CD4-positive, alpha-beta T cell treated with Interferon alpha-2 for 1 hour (primary cell): ENCODE results near the gene ARHGEF10L.

Experiments used
- DNase-seq, 2 donors: peaks; one replicate each; pipeline ENCODE4 v3.0.0-alpha.2; 2020 to 2022

Gene ARHGEF10L

DNA sequence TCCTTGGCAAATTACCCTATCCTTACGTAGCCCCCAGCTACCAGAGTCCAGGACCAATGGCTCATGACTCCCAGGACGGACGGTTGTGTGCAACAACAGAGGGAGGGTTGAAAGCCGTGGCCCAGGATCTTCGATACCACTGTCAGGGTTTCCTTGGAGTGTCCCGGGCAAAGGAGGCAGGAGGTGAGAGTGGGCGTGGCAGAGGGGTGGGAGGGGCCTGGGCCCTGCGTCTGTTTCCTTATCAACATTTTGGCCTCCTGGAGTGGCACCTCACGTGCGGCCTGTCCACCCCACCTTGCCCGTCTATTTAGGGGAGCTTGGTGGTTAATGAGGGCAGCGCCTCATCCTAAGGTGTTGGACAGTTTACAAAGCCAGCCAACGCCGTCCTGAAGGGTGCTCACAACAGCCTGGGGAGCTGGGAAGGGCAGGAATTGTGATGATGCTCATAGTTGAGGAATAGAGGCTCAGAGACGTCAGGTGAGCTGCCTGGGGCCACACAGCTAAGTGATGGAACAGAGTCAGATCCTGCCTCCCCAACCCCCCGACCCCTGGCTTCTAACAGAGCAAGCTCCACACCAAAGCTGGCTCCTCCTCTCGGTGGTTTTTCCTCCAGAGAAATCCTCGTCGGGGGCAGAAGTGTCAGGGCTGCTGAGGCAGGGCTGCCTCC is 17.4 kb upstream of the ARHGEF10L start:
- no peak for DNase-seq

DNA sequence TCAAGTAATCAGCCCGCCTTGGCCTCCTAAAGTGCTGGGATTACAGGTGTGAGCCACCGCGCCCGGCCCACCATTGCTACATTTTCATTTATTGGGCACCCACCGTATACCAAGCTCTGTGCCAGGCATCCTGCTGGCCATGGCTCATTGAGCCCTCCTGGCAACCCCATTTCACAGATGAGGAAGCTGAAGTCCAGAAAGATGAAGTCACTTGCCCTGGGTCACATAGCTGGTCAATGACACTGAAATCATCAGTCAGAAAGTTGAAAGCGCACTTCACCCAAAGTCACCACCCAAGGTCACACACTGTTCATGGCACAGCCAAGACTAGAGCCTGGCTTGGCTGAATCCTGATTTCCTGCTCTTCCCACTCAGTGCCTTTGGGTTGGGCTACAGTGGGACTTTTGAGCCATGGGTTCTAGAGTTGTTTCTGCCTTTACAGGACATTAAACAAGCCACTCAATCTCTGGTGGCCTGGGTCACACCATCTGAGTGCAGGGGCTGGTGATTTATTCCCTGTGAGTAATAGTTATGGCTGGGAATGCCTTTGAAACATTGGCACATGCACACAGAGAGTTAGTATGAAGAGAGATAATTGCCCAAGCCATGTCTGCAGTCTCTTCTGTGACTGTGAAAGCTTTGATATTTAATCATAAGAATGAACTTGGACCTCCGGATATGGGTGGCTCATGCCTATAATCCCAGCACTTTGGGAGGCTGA is 16.0 kb upstream of the ARHGEF10L start:
- no peak for DNase-seq

DNA sequence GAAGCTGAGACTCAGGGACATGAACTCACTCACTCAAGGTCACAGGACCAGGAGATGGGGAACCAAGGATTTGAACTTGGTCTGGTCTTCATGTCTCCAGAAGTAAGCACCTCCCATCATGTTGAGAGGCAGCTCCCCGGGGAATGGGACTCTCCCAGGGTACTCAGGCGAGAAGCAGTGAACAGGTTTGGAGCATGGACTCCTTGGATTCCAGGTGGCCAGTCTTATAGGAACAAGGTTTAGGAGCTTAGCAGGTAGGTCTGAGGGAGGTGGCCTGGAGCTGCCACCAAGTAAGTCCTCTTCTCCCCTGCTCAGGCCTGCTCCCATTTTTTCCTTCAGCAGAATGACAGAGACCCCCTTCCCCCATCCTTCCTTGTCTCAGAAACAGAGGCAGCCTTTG is 14.9 kb upstream of the ARHGEF10L start:
- no peak for DNase-seq

DNA sequence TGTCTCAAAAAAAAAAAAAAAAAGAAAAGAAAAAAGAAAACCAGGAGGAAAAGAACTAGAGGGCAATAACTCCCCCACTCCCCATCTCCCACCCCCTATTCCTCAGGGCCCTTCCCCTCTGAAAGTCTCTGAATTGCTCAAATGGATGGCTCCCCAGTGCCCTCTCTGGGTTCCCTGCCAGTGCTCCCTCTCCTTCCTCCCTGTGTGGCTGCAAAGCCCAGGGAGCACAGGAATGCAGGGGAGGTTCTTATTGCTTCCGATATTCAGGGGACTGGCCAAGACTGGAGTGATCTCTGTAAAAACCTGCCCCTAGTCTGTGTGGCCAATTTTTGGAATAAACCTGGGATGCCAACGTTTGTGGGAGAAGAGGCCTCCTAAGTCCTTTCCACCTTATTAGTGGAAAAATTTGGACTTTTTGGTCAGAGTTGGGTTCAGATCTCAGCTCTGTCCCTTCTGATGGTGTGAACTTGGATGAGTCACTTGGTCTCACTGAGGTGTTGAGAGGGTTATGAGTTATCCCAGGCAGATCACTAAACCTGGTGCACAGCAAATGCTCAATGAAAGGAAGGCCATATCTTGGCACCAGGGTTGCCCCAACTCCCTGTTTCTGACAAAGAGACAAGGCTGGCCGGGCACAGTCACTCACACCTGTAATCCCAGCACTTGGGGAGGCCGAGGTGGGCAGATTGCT is 13.4 kb upstream of the ARHGEF10L start:
- no peak for DNase-seq

DNA sequence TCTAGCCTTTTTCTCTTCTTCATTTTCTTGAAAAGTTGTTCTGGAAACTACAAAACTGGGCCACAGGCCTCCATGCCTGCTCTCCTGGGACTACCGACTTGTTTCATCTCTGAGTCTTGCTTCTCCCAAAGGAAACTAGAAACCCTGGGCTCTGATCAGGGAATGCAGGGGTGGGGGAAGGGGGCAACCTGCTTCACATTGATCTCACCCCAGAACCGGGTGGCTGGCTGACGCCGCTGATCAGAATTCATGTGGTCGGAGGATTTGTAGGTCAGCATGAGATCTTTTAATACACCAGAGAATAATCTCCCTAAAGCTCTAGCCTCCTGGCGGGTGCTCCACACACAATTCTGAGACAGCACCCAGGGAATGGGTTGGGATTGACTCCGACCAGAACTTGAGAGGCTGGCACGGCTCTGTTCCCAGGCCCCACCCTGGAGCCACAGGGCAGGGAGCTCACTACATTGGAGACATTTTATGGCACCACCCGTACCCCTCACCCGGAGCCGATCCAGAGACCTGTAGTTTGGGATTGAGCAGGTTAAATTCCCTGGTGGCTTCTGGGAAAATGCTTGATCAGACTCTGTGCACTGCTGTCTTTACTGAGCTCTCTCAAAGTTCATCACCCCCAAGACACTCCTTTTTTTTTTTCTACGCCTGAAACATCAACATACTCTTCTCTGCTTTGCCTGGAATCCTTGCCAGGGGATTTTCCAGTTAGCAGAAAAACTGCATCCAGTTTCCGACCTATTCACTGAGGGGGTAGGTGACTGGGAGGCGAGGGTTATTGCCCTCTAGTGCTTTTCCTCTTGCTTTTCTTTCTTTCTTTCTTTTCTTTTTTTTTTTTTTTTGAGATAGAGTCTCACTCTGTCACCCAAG is 12.2 kb upstream of the ARHGEF10L start:
- DNase-seq: no peak

DNA sequence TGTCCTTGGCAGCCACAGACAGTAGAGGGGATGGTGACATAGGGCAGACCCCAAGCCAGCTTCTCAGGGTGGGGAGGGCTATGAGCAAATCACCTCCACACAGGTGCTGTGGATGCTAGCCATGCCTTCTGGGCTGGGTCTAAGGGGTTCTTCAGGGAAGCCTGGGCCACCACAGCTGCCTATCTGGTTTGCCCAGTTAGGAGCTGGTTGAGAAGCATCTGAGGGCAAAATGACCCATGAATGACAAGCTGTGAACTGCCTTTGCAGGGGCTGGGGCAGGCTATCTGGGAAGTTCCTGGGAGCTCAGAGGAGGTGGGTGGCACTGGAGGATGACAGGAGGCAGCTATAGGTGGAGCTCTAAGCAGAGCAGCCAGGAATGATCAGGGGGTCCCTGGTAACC is 10.1 kb upstream of the ARHGEF10L start:
- DNase-seq: no peak

DNA sequence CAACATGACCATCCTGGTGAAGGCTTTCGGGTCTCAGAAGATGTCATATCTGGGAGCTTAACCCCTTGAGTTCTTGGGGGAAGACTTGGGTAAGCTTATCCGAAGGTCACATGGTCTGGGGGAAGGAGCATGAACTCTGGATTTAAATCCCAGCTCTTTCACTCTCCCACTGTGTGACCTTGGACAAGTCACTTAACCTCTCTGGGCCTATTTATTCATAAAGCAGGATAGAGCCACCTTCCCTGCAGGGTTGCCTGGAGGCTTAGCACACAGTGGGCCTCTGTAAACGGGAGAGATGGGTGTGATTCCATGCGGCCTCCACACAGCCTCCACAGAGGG is 8.2 kb upstream of the ARHGEF10L start:
- DNase-seq: no peak

DNA sequence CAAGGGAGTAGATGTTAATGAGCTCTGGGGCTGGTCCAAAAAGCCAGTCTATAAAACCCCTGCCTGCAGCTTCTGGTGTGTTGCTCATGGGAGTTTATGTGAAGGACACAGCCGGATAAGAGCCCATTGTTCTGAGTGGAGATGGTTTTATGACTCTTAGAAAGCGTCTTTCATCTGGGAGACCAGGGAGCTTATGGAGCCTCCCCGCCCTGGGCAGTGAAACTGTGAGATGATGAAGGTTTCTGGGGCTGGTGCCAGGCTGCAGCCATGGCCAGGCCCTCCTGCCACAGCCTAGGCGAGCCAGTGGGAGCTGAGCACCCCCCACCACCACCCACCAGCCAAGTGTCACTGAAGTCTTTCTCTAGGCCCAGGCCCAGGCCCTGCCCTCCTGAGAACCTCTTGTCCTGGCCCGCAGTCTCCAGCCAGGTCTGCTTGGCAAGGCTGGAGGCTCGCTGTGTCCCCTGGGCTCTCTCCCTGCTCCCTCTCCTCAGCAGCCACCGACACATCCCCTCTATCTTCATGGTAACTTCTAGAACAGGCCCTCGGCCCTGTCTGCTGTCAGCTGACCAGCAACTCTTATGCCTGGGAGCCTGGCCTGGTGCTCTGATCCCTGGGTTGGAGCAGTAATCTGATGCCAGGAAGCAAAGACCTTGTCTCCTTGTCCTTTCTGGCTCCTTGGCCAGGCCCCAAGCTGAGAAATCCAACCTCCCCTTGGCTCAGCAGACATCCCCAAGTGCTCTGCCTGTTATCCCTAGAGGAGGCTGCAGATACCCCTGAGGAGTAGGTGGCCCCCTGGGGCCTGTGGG is 7.6 kb upstream of the ARHGEF10L start:
- DNase-seq: no peak

DNA sequence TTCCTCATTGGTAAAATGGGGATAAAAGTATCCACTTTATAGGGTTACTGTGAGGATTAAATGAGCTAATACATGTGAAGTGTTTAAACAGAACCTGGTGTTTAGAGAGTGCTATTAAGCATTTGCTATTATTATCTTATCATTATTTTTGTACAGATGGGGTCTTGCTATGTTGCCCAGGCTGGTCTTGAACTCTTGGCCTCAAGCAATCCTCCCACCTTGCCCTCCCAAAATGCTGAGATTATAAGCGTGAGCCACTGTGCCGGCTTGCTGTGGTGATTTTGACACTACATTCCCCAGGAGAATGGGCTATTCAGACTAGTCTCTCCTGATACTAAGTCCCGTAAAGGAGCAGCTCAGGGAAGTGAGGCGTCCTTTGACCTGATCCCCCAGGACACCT is 6.3 kb upstream of the ARHGEF10L start:
- no peak for DNase-seq

DNA sequence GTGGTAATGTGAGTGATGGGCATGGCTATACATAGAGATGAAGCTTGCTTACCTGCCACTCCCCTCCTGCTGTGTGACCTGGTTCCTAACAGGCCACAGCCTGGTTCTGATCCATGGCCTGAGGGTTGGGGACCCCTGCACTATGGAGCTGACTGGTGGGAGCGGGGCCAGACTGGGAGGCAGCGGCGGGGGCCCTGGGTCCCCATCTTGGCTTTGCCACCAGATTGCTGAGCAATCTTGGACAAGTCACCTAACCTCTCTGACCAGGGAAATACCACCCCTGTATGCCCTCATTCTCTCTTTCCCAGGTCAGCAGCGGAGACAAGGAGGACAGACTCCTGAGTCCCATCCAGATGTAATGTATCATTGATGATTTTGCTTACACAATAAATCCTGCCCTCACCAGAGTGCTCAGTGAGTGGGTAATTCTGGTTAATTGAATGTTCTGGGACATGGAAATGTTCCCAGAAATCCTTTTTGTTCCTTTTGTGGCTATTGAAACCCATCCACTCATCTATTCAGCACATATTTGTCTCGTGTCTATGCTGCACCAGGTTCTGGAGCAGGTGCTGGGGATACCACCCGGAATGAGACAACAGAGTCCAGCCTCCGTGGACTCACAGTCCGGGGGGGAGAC is 4.1 kb upstream of the ARHGEF10L start:
- DNase-seq: no peak

DNA sequence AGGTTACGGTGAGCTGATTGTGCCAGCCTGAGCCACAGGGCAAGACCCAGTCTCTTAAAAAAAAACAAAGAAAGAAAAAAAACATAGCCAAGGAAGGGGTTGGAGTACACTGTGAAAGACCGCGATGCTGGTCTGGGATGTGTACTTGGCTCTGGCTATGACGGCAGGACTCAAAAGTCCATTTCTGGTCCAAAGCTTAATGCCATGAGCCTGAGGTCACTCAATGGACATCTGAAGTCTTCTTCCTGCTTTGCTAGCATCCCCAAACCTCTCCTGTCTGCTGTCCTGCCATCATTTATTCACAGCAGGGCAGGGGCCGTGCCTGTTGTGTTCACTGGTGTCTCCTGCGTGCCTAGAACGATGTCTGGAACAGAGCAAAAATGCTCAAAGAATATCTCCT is 1.5 kb upstream of the ARHGEF10L start:
- DNase-seq: no peak

DNA sequence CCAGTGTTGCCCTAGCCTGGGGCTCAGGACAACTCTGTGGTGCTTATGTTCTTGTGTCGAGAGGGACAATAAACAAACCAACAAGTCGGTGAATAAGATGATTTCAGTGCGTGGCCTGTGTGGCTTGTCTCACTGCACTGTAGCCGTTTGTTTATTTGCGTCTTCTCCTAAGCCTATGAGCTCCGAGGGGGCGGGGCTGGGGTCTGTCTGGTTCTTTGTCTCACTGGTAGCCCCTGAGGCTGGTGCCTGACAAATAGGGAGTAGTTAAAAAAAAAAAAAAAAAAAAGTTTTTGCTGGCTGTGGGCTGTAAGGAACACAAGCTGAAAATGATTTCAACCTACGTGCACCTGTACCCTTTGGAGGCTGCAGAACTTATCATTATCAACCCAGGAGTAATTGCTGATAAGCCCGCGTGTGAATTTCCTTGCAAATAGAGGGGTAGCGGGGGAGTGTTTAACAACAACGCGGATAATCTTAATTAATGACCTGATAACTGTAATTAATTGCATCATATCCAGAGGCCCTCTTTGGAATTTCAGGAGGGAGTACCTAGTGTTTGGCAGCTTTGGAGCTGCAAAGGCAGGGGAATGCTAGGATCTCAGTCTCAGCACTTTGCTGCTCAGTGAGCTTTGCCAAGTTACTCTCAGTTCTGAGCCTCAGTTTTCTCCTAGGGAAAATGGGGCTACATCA is 925 bp upstream of the ARHGEF10L start:
- no peak for DNase-seq

DNA sequence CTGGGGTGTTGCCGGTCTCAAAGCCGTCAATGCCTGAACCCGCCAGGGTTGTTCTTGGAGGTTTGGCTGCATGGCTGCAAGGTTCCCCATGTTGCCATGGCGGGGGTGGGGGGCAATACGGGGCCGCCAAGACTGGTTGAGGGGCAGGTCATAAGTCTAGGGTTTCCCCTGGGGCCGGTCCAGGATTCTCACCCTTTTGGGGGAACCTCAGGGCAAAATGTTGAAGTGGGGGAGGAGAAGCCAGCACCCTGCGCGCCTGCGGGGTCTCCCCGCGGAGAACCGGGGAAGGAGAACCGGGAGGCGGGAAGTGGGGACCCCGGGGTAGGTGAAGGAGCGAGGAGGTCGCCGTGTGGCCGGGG is 401 bp upstream of the ARHGEF10L start:
- no peak for DNase-seq

DNA sequence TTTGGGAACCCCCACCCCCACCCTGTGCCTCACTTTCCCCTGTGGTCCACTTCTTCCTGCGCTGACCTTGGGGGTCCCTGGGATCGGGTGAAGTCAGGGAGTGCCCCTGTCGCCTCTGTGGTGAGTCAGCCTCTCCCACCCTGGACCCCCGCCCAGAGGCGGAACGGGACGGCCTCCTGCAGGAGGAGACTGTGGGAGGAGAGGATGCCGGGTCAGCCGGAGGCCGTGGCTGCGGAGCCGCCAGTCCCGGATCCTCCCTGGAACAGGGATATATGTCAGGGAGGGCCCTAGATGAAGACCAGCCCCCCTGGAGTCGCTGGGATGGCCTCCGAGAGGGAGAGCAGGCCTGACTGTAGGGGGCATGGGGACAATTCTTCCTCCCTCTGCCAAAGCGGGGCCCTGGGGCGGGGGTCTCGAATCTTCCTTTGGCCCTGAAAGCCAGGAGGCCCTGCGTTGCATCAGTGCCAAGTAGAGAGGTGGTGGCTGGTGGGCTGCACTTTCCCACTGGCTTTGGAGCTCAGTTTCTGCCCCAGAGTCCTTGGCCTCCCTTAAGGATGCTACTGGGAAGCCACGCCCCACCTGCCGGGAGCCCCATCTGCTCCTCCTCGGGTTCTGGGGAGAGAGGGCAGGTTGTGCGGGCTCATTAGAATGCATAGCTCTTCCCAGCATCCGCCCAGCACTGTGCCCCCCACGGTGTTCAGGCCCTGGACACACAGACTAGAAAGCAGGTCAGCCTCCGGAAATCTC is 930 bp downstream of the ARHGEF10L start:
- DNase-seq: no peak

DNA sequence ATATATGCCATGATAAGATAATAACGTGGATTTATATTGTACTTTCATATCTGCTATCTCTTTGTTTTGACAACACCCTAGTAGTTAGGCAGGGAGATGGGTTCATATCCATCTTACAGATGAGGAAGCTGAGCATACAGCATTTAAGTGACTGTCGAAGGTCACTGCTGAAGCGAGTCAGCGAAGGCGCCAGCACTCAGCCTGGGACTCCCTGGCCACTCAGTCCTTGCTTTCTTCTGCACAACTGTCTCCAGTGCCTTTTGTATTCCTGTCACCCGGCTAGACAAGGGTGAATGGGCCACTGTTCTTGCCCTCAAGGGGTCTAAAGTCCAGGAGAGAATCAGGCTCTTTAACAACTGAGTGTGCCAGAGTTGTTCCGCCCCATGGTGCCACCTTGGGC is 3.1 kb downstream of the ARHGEF10L start:
- DNase-seq: no peak

DNA sequence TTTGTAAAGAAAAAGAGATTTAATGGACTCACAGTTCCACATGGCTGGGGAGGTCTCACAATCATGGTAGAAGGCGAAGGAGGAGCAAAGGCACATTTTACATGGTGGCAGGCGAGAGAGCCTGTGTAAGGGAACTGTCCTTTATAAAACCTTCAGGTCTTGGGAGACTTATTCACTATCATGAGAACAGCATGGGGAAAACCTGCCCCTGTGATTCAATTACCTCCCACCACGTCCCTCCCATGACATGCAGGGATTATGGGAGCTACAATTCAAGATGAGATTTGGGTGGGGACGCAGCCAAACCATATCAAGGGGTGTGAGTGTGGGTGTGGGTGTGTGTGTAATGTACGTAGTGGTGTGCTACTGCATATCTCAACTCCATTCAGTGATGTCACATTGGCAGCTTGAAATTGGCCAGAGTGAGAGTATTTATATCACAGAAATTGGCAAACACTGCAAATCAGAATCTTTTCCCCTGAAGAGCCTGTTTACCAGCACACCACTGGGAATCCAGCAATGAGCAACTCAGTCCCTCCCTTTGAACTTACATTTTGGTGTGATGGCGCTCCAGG is 5.4 kb downstream of the ARHGEF10L start:
- DNase-seq: no peak

DNA sequence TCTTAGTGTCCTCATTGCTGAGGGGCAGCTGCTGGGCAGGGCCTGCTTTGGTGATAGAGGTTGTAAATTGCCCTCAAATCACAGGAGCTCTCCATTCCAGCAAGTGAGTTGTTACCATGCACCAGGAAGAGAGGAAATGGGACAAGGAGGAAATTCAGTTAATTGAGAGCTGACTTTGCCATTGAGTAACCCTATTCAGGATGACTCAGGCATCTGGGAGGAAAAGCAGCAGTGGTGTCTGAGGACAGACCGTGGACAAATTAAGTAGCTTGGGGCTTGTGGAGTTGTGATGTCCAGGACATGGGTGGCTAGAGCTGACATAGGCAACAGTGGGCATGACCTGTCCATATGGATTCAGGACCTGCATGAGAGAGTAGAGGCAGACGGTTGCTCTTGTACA is 5.9 kb downstream of the ARHGEF10L start:
- no peak for DNase-seq

DNA sequence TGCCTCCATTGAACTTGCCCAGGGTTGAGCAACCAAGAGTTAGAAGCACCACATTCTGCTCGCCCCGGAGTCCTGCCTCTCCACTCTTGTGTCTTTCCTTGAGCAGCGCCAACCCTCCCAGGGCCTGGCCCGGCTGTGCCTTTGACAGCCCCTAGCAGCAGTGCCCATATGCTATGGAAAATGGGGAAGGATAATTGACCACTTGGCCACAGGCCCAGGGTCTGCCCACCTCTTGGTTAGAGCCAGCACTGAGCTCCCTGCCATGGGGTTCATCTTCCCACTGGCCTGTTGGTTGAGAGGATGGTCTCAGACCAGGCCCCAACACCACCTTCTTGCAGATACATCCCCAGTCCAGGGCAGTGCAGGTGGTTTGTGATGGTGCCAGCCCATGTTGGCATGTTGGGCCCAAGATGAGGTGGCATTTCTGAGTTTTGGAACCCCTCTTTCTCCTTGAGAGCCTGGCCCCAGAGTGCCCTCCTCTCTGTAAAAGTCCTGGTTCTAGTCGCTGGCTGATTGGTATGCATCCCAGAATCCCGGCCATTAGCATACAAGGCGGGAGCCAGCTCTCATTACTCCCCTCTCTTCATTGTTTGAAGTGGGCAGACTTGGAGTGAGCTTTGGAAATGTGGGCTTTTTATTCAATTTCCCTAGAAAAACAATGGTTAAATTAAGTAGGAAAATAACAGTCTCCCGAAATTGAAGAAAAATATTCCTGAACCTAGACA is 7.6 kb downstream of the ARHGEF10L start:
- DNase-seq: no peak

DNA sequence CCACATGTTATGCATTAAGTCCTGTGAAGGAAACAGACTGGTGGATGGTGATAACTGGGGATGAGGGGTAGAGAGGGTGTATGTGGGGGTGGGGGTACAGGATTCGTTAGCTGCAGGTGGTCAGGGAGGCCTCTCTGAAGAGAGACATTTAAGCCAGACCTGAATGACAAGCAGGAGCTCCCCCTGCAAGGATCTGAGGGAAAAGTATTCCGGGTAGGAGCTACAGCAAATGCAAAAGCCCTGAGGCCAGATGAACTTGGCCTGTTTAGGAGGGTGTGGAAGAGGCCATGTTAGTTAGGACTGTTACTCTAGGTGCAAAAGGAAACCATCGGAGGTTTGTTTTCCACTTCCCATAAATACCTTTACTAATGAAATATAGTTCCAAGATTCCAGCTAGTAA is 9.9 kb downstream of the ARHGEF10L start:
- no peak for DNase-seq
